Measurements from ENCODE around the gene SLCO4A1. TPM values are rescaled to one million over a fixed set of nuclear protein-coding genes. Genes with fewer than 3 reads are reported as not detected.
A peak's percentile ranks its signal among the peaks of the same experiment; 100 is the strongest.

Gene SLCO4A1
- total and polyA plus RNA-seq, 2 donors (not counting 1 experiment from before 2014, with no cell fraction given), result 0.50 TPM; not detected in 1

DNA sequence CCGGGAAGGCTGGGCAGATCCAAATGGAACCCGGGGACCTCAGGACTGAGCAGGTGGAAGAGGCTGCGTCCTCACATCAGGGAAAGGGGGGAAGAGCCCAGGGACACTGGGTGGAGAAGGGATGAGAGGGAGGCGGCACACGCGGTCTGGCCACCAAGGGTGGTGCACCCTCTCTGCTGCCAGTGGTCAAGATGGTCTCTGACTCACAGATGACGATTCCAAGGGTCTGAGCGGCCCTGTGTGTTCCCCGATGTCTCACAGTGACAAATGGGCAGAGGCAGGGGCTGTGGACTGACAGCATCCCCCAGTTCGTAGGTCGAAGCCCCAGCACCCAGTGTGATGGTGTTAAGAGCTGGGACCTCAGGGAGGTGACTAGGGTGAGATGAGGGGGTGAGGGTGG lies 32.1 kb downstream of the SLCO4A1 start:
- peaks cover 2% of the 10 kb centered on the region for H3K4me1 ChIP-seq (ENCODE audit: control insufficient read depth, extremely low read depth, insufficient read depth, low read length)
- H3K4me2 ChIP-seq (ENCODE audit: extremely low read depth, insufficient read depth, low read length), result no peak overlapping the region
- H3K9me3 ChIP-seq (ENCODE audit: control insufficient read depth, insufficient read depth, low read depth, low read length), result no peaks in the 10 kb centered on the region
- no peak overlapping the region for H3K4me3 ChIP-seq (replicated peaks in 1 of 4; ENCODE audit: control extremely low read depth in 1 of 4, insufficient read depth in 1 of 4, low read depth in 3 of 4, low read length in 4 of 4)
- no peak overlapping the region for H3K27ac ChIP-seq (ENCODE audit: insufficient read depth, low read length)
- no peak overlapping the region for H3K9ac ChIP-seq (ENCODE audit: insufficient read depth, low read length)
- no peaks in the 10 kb centered on the region for H3K79me2 ChIP-seq (ENCODE audit: control insufficient read depth, insufficient read depth, low read length)
- no peaks in the 10 kb centered on the region for H4K20me1 ChIP-seq (ENCODE audit: control insufficient read depth, extremely low read depth, insufficient read depth, low read length)
- TF ChIP-seq CTCF (conservative IDR thresholded peaks at IDR 0.05 in 1 of 2, IDR thresholded peaks at IDR 0.05 in 1 of 2; ENCODE audit: low read depth in 1 of 2, low read length in 2 of 2) (no peak), EZH2 (IDR thresholded peaks at IDR 0.05; ENCODE audit: low read length, missing control alignments) (no peak)
- H2AFZ ChIP-seq (ENCODE audit: low read length), result no peak overlapping the region
- H3K36me3 ChIP-seq (ENCODE audit: control insufficient read depth, insufficient read depth, low read length), result no peaks in the 10 kb centered on the region
- peaks cover 4% of the 10 kb centered on the region for H3K27me3 ChIP-seq (ENCODE audit: control insufficient read depth, insufficient read depth, low read length)
- DNase-seq (ENCODE audit: low read depth in 2 of 2), result no peak

GRCh38 chr20:62675156-62675876 lies 33.0 kb downstream of the SLCO4A1 start:
- H3K27me3 ChIP-seq (ENCODE audit: control insufficient read depth, insufficient read depth, low read length), result peaks cover 4% of the 10 kb centered on the region
- H3K9ac ChIP-seq (ENCODE audit: insufficient read depth, low read length), result no peak overlapping the region
- TF ChIP-seq EZH2 (IDR thresholded peaks at IDR 0.05; ENCODE audit: low read length, missing control alignments), result no peak
- TF ChIP-seq CTCF (conservative IDR thresholded peaks at IDR 0.05 in 1 of 2, IDR thresholded peaks at IDR 0.05 in 1 of 2; ENCODE audit: low read depth in 1 of 2, low read length in 2 of 2), result no peak
- H3K36me3 ChIP-seq (ENCODE audit: control insufficient read depth, insufficient read depth, low read length), result no peaks in the 10 kb centered on the region
- H3K27ac ChIP-seq (ENCODE audit: insufficient read depth, low read length), result no peak overlapping the region
- H4K20me1 ChIP-seq (ENCODE audit: control insufficient read depth, extremely low read depth, insufficient read depth, low read length), result no peaks in the 10 kb centered on the region
- DNase-seq (ENCODE audit: low read depth in 2 of 2), result peak in 1 of 2 donors; percentile 5
- H3K4me3 ChIP-seq (replicated peaks in 1 of 4; ENCODE audit: control extremely low read depth in 1 of 4, insufficient read depth in 1 of 4, low read depth in 3 of 4, low read length in 4 of 4), result no peak overlapping the region
- H3K9me3 ChIP-seq (ENCODE audit: control insufficient read depth, insufficient read depth, low read depth, low read length), result no peaks in the 10 kb centered on the region
- no peaks in the 10 kb centered on the region for H3K79me2 ChIP-seq (ENCODE audit: control insufficient read depth, insufficient read depth, low read length)
- H2AFZ ChIP-seq (ENCODE audit: low read length), result no peak overlapping the region
- H3K4me2 ChIP-seq (ENCODE audit: extremely low read depth, insufficient read depth, low read length), result no peak overlapping the region
- H3K4me1 ChIP-seq (ENCODE audit: control insufficient read depth, extremely low read depth, insufficient read depth, low read length), result peaks cover 2% of the 10 kb centered on the region

- TF ChIP-seq EZH2 (IDR thresholded peaks at IDR 0.05; ENCODE audit: low read length, missing control alignments) (no peak), CTCF (conservative IDR thresholded peaks at IDR 0.05 in 1 of 2, IDR thresholded peaks at IDR 0.05 in 1 of 2; ENCODE audit: low read depth in 1 of 2, low read length in 2 of 2) (no peak)
- H3K9ac ChIP-seq (ENCODE audit: insufficient read depth, low read length), result no peak overlapping the region
- no peak overlapping the region for H3K4me3 ChIP-seq (replicated peaks in 1 of 4; ENCODE audit: control extremely low read depth in 1 of 4, insufficient read depth in 1 of 4, low read depth in 3 of 4, low read length in 4 of 4)
- peaks cover 4% of the 10 kb centered on the region for H3K27me3 ChIP-seq (ENCODE audit: control insufficient read depth, insufficient read depth, low read length)
- H3K79me2 ChIP-seq (ENCODE audit: control insufficient read depth, insufficient read depth, low read length), result no peaks in the 10 kb centered on the region
- H4K20me1 ChIP-seq (ENCODE audit: control insufficient read depth, extremely low read depth, insufficient read depth, low read length), result no peaks in the 10 kb centered on the region
- H3K36me3 ChIP-seq (ENCODE audit: control insufficient read depth, insufficient read depth, low read length), result no peaks in the 10 kb centered on the region
- no peak overlapping the region for H3K27ac ChIP-seq (ENCODE audit: insufficient read depth, low read length)
- no peak overlapping the region for H2AFZ ChIP-seq (ENCODE audit: low read length)
- H3K9me3 ChIP-seq (ENCODE audit: control insufficient read depth, insufficient read depth, low read depth, low read length), result no peaks in the 10 kb centered on the region
- H3K4me2 ChIP-seq (ENCODE audit: extremely low read depth, insufficient read depth, low read length), result no peak overlapping the region
- H3K4me1 ChIP-seq (ENCODE audit: control insufficient read depth, extremely low read depth, insufficient read depth, low read length), result peaks cover 2% of the 10 kb centered on the region
- DNase-seq (ENCODE audit: low read depth in 2 of 2), result no peak
These were observed 33.6 kb downstream of the SLCO4A1 start for GRCh38 chr20:62675877-62676260.

All from fibroblast of lung (primary cell).